Right ventricle myocardium inferior (tissue), 1 donor: ENCODE measurements around the gene OSBPL1A. TPM values are rescaled to one million over a fixed set of nuclear protein-coding genes. Genes with fewer than 3 reads are reported as not detected.

Source experiments
- ATAC-seq: fragments of 200-7000 bp; cut with Tn5 transposase; one replicate; pipeline ENCODE4 v1.9.1; 2020; ENCODE audit warnings: mild to moderate bottlenecking, moderate library complexity
- DNase-seq: peaks from one replicate; pipeline ENCODE4 v3.0.0; 2021; ENCODE audit errors: missing footprints
- intact Hi-C: fragments of 100-400 bp; cut with DNase I; formaldehyde crosslinking; loops from one replicate; pipeline ENCODE4 v1.11.0; 2022
- microRNA-seq: library from miRNA; unstranded; fragments of <30 nt; microRNA quantifications from one replicate; pipeline ENCODE4 v1.2.0, GENCODE V29; 2020
- total RNA-seq: library from RNA; stranded (reverse); fragmentation: NEBNext Ultra II Directional; extraction: Animal tissue kit (Norgen Biotek cat#: 25700); gene quantifications from one replicate; pipeline ENCODE4 v1.2.1, GENCODE V29; 2021
- donor health status: DM: no; HTN: yes; CAD: no; lungs with severe emphysema.

Gene OSBPL1A
- total RNA-seq, 1 donor from 2014 or later: 78.9 TPM

DNA sequence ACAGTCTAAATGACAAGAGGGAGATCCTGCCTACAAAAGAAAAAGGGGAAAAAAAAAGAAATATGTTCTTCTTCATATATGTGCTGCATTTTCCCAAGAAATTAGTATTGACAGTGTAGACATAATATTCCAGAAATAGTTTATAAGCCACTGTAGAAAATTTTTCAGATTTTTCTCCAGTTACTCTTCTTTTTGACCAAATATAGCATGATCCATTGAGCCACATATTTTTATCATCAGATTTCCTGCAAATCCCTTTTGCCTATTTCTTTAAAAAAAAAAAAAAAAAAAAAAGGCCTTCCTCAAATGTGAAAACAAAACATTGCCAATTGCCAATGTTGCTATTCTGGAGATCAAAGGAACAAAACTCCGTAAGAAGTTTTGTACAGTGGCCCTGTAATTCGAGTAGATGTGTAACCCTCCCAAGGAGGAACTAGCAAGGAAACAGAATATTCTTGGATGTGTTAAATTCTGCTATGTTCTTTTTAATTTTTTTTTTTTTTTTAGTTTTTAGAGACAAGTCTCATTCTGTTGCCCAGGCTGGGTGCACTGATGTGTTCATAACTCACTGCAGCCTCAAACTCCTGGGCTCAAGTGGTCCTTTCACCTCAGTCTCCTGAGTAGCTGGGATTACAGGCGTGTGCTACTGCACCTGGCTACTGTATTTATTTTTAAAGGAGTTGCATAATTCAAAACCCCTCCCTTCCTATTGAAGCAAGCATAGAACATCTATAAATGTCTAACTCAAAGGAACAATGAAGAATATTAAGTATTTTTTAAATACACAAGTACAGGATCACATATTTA, 271.3 kb downstream of the OSBPL1A start:
- no peak for ATAC-seq
- DNase-seq: no peak
- intact Hi-C loops: no loop called here

GRCh38 chr18:24121625-24122024, 276.0 kb downstream of the OSBPL1A start:
- DNase-seq (no peak), ATAC-seq (no peak)
- intact Hi-C loops: no loop called here

DNA sequence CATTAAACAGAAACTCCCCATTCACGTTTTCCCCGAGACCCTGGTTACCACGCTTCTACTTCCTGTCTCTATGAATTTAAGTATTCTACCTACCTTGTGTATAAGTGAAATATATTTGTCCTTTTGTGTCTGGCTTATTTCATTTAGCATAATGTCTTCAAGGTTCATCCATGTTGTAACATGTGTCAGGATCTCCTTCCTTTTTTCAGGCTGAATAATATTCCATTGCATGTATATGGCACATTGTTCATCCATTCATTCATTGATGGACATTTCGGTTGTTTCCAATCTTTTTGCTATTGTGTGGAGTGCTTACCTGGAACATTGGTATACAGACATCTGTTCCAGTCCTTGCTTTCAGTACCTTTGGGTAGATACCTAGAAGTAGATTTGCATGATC, 276.9 kb downstream of the OSBPL1A start:
- ATAC-seq (no peak), DNase-seq (no peak)
- intact Hi-C loops: no loop called here

DNA sequence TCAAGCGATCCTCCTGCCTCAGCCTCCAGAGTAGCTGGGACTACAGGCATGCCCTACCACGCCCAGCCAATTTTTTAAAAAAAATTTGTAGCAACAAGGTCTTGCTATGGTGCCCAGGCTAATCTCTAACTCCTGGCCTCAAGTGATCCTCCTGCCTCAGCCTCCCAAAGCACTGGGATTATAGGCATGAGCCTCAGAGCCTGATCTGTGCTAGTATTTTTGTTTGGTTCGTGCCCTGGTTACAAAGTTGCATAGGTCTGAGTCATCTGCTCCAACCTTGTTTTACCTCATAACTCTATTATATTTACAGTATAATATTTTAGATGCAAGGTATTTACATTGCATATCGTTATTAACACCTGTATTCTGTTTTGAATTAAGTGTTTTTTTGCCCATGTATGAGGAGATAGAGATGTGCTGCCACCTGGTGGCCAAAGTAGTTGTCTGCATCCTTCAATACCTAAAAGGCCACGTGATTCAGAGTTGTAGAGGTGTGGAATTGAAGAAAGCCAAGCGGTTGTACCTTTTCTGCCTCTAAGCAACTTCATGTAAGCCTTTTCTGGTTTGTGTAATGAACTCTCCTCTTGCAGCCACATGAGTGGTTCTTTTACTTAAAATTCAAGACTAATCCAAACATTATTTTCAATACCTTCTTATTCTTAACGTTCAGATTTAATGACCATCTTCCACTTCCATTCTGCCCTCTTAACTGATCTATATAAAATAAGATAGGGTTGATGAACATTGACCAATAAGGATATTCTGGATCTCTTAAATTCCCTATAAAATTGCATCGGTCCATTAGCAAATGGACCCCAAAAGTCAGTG, 278.7 kb downstream of the OSBPL1A start:
- DNase-seq (no peak), ATAC-seq (peak; percentile 60)
- intact Hi-C loops: loop anchor here (5.0 kb wide), 1 partner anchor 162 kb away; no protein-coding TSS in a partner anchor

- DNase-seq: no peak
- intact Hi-C loops: loop anchor here (5.0 kb wide), 1 partner anchor 158 kb away; no protein-coding TSS in a partner anchor
- no peak for ATAC-seq
These were observed 282.0 kb downstream of the OSBPL1A start for GRCh38 chr18:24115628-24116027.

- intact Hi-C loops: loop anchor here (5.0 kb wide), 1 partner anchor 158 kb away; no protein-coding TSS in a partner anchor
- ATAC-seq: no peak
- DNase-seq: no peak
These were observed 282.6 kb downstream of the OSBPL1A start for GRCh38 chr18:24114924-24115549.

DNA sequence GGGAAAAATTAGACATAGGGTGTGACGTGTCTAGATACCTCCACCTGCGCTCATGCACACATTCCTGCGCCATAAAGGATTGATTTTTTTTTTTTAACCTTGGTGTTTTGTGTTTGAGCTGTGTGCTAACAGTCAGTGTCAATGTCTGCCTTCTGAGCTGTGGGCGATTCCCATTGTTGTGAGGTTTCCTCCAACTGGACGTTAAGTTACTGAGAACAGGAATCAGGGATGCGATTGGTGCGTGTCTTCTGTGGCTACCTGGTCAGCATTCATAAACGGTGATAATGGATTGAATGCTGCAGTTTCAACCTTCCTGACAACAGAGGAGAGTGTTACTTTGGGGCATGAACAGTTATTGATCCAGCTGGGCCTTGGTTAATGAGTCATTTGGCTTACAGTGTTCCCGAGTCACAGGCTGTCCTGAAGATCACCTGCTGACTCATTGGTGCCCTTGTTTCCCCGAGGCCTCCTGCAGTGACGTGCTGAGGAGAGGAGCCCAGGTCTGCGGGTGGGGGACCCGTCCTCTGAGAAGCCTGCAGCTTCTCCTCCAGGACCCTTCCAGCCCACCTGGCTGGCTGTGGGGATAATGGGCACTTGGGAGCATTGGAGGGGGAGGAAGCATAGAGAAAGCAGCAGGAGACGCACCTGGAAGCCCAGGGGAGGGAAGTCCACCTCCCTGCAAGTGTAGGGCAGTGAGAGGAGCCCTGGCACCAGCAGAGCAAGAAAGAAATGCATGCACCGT, 284.6 kb downstream of the OSBPL1A start:
- intact Hi-C loops: no loop called here
- DNase-seq (no peak), ATAC-seq (no peak)

GRCh38 chr18:24112464-24112863, 285.2 kb downstream of the OSBPL1A start:
- DNase-seq (no peak), ATAC-seq (no peak)
- intact Hi-C loops: no loop called here

Small RNA genes within 50 kb of the gene (microRNA-seq; reads per million reads assigned to microRNA genes)
- gene MIR320C2: 1.1 reads per million

Other genes with a start within 250 kb of the OSBPL1A start
- gene IMPACT, start 28.8 kb upstream of the OSBPL1A start, total RNA-seq: 19.8 TPM
- 0.19 TPM for gene HRH4, start 62.8 kb upstream of the OSBPL1A start, total RNA-seq